IMR-90 (cell line): Measurements from ENCODE around the gene HPCAL4. TPM values are rescaled to one million over a fixed set of nuclear protein-coding genes. Genes with fewer than 3 reads are reported as not detected.

Source experiments
- ATAC-seq: fragments of 200-7000 bp; cut with Tn5 transposase; 2 replicates; pipeline ENCODE4 v1.9.1; 2020; ENCODE audit warnings: low read depth, mild to moderate bottlenecking, moderate library complexity
- BruUV-seq: library from RNA; stranded (reverse); fragments of 400-500 nt; replicated peaks from 2 replicates; lab custom pipeline; 2021; lab: Mats Ljungman, UMichigan
- CTCF ChIA-PET: fragments of 300-600 bp; formaldehyde crosslinking; extraction: SDS; loops from one replicate; lab custom pipeline; 2021; ENCODE audit warnings: antibody characterized with exemption; lab: Yijun Ruan, JAX
- POLR2A ChIA-PET: fragments of 300-600 bp; sonication (Branson Sonifier 250); formaldehyde crosslinking; loops from one replicate; lab custom pipeline; 2022; ENCODE audit warnings: antibody characterized with exemption; ENCODE audit not compliant: unreplicated experiment; lab: Charles Lee
- DNase-seq: peaks from one replicate; pipeline ENCODE4 v3.0.0; 2013
- H2AFZ ChIP-seq: replicated peaks from 2 replicates; pipeline ENCODE3; 2013; ENCODE audit warnings: low read length, mild to moderate bottlenecking; ENCODE audit not compliant: poor library complexity
- H2AK5ac ChIP-seq: 2 replicates; pipeline ENCODE4 v1.6.1; 2013; ENCODE audit warnings: low read depth, low read length, inconsistent platforms
- H2AK9ac ChIP-seq: replicated peaks from 2 replicates; pipeline ENCODE3; 2013; ENCODE audit warnings: mild to moderate bottlenecking, low read depth, low read length, moderate library complexity; ENCODE audit not compliant: poor library complexity
- H2BK120ac ChIP-seq: 2 replicates; pipeline ENCODE4 v1.6.1; 2013; ENCODE audit warnings: low read depth, low read length, inconsistent platforms
- H2BK15ac ChIP-seq: 3 replicates; pipeline ENCODE4 v1.6.1; 2013; ENCODE audit warnings: low read depth, low read length, inconsistent platforms
- H2BK20ac ChIP-seq: 2 replicates; pipeline ENCODE4 v1.6.1; 2013; ENCODE audit warnings: low read depth, mild to moderate bottlenecking, inconsistent platforms, low read length, moderate library complexity
- H2BK5ac ChIP-seq: 2 replicates; pipeline ENCODE4 v1.6.1; 2013; ENCODE audit warnings: mild to moderate bottlenecking, low read depth, low read length, inconsistent platforms; ENCODE audit not compliant: poor library complexity, severe bottlenecking
- H3K14ac ChIP-seq: replicated peaks from 2 replicates; pipeline ENCODE4 v1.6.1; 2013; ENCODE audit warnings: low read depth, low read length, inconsistent platforms
- H3K18ac ChIP-seq: 2 replicates; pipeline ENCODE4 v1.6.1; 2013; ENCODE audit warnings: low read depth, low read length, control low read depth
- H3K23ac ChIP-seq: 2 replicates; pipeline ENCODE4 v1.6.1; 2013; ENCODE audit warnings: low read depth, low read length, inconsistent platforms
- H3K27ac ChIP-seq: 2 replicates; pipeline ENCODE4 v1.5.1; 2013; ENCODE audit warnings: mild to moderate bottlenecking, control low read depth, low read length; ENCODE audit not compliant: insufficient read depth
- H3K27me3 ChIP-seq: 2 replicates; pipeline ENCODE4 v1.6.1; 2013; ENCODE audit warnings: low read length; ENCODE audit not compliant: control insufficient read depth, insufficient read depth
- H3K36me3 ChIP-seq: 2 replicates; pipeline ENCODE4 v1.6.1; 2013; ENCODE audit warnings: low read length, mixed read lengths; ENCODE audit not compliant: control insufficient read depth, insufficient read depth
- H3K4ac ChIP-seq: 2 replicates; pipeline ENCODE4 v1.6.1; 2013; ENCODE audit warnings: low read depth, low read length, inconsistent platforms
- H3K4me1 ChIP-seq: 2 replicates; pipeline ENCODE4 v1.6.1; 2013; ENCODE audit warnings: low read length, mixed read lengths; ENCODE audit not compliant: control insufficient read depth, insufficient read depth
- H3K4me2 ChIP-seq: 2 replicates; pipeline ENCODE4 v1.6.1; 2013; ENCODE audit warnings: low read depth, mild to moderate bottlenecking, control low read depth, low read length, moderate library complexity
- H3K4me3 ChIP-seq: 2 replicates; pipeline ENCODE4 v1.5.1; 2013; ENCODE audit warnings: low read depth, mild to moderate bottlenecking, control low read depth, low read length, moderate library complexity; ENCODE audit not compliant: insufficient read depth
- H3K56ac ChIP-seq: 2 replicates; pipeline ENCODE4 v1.6.1; 2013; ENCODE audit warnings: low read length, inconsistent platforms; ENCODE audit not compliant: insufficient read depth; ENCODE audit errors: extremely low read depth
- H3K79me1 ChIP-seq, 2 experiments: 2 replicates each; pipeline ENCODE4 v1.6.1; 2013; ENCODE audit warnings: low read length in 2 of 2, inconsistent platforms in 1 of 2, low read depth in 1 of 2
- H3K9ac ChIP-seq: 2 replicates; pipeline ENCODE4 v1.6.1; 2013; ENCODE audit warnings: low read depth, low read length, control low read depth
- H3K9me1 ChIP-seq: 2 replicates; pipeline ENCODE4 v1.6.1; 2013; ENCODE audit warnings: low read length, inconsistent platforms; ENCODE audit not compliant: insufficient read depth
- H3K9me3 ChIP-seq: 2 replicates; pipeline ENCODE4 v1.6.1; 2013; ENCODE audit warnings: low read length; ENCODE audit not compliant: control insufficient read depth, insufficient read depth
- H4K20me1 ChIP-seq: 2 replicates; pipeline ENCODE4 v1.6.1; 2013; ENCODE audit warnings: low read length, inconsistent platforms; ENCODE audit not compliant: insufficient read depth
- H4K5ac ChIP-seq: 2 replicates; pipeline ENCODE4 v1.6.1; 2013; ENCODE audit warnings: mild to moderate bottlenecking, low read depth, low read length, control low read depth
- H4K8ac ChIP-seq, 2 experiments: 2 replicates each; pipeline ENCODE4 v1.6.1; 2013; ENCODE audit warnings: low read depth in 2 of 2, low read length in 2 of 2, control low read depth in 1 of 2, inconsistent platforms in 1 of 2
- H4K91ac ChIP-seq: 2 replicates; pipeline ENCODE4 v1.6.1; 2013; ENCODE audit warnings: low read depth, low read length, inconsistent platforms; ENCODE audit not compliant: insufficient read depth
- ELK1 ChIP-seq: fragments of 150-350 bp; IDR thresholded peaks from 2 replicates; pipeline ENCODE4 v1.6.1; 2016; ENCODE audit warnings: low read depth, mild to moderate bottlenecking, low read length, moderate library complexity, borderline replicate concordance
- MAFK ChIP-seq: IDR thresholded peaks from 2 replicates; pipeline ENCODE4 v1.6.1; 2012; ENCODE audit warnings: low read depth, low read length, improper control_type of control experiment
- POLR2A ChIP-seq: IDR thresholded peaks from 2 replicates; pipeline ENCODE4 v1.6.1; 2012; ENCODE audit warnings: mild to moderate bottlenecking, low read depth, low read length
- RCOR1 ChIP-seq: IDR thresholded peaks from 2 replicates; pipeline ENCODE4 v1.6.1; 2012; ENCODE audit warnings: mild to moderate bottlenecking, low read length, improper control_type of control experiment; ENCODE audit not compliant: insufficient replicate concordance
- WGBS, 2 experiments: methylation state at CpG; one replicate each; pipeline versions ENCODE4 v1.1.5 to v1.1.7; 2013; ENCODE audit warnings: missing lambda C conversion rate in 2 of 2; ENCODE audit not compliant: insufficient read length in 1 of 2; ENCODE audit errors: extremely low coverage in 2 of 2; 5-methylcytosine and 5-hydroxymethylcytosine counted together
- dilution Hi-C: fragments of 300-500 bp; cut with HindIII; formaldehyde crosslinking; loops from one replicate; pipeline ENCODE4 v1.14.3; 2018; ENCODE audit warnings: low sequenced_read_pairs; ENCODE audit not compliant: unreplicated experiment
- in situ Hi-C: fragments of 300-500 bp; cut with MboI; formaldehyde crosslinking; loops from 3 replicates; pipeline ENCODE4 v1.14.3; 2019; ENCODE audit warnings: low sequenced_read_pairs, inconsistent platforms, mixed read lengths
- intact Hi-C: fragments of 100-400 bp; cut with micrococcal nuclease; formaldehyde crosslinking; loops from 2 replicates; pipeline ENCODE4 v1.10.0; 2022
- polyA plus RNA-seq, 3 experiments: library from polyadenylated mRNA; depleted of rRNA; stranded (reverse); fragments of >200 nt; gene quantifications; 2 replicates each; pipeline ENCODE4 v1.2.3, GENCODE V29; 2012; ENCODE audit warnings: low replicate concordance in 1 of 3
- total RNA-seq: library from RNA; depleted of rRNA; stranded (reverse); fragments of >200 nt; gene quantifications from 2 replicates; pipeline ENCODE4 v1.2.3, GENCODE V29; 2012

HPCAL4 gene
- total and polyA plus RNA-seq, 2 of the 4 experiments (the other 2 are of a cell fraction) = 0.02 TPM; not detected in 1

- no peak for TF ChIP-seq RCOR1
Measured at GRCh38 chr1:39670689-39671088, 20.5 kb downstream of the HPCAL4 start (continued).

- no peak overlapping the region for H3K56ac ChIP-seq
- no peak overlapping the region for H2AK5ac ChIP-seq
- no peak overlapping the region for H2BK15ac ChIP-seq
- POLR2A ChIA-PET = no interaction called here
- no peak overlapping the region for H3K23ac ChIP-seq
- no peak overlapping the region for H3K9ac ChIP-seq
- no peak overlapping the region for H3K4ac ChIP-seq
- H3K4me1 ChIP-seq = no peaks in the 10 kb centered on the region; the same call in 1 of the 2 replicates
- in situ Hi-C loops (no loop called here), intact Hi-C loops (no loop called here), dilution Hi-C loops (no loop called here)
- H4K20me1 ChIP-seq = no peaks in the 10 kb centered on the region
- no peak overlapping the region for H2AK9ac ChIP-seq
- H3K27me3 ChIP-seq = peaks cover 82% of the 10 kb centered on the region
- no peak overlapping the region for H4K8ac ChIP-seq
- H3K18ac ChIP-seq = no peak overlapping the region
- no peaks in the 10 kb centered on the region for H3K79me1 ChIP-seq
- H3K9me1 ChIP-seq = no peaks in the 10 kb centered on the region
- no peak overlapping the region for H3K14ac ChIP-seq
- no peak overlapping the region for H2BK120ac ChIP-seq
- no peaks in the 10 kb centered on the region; the same call in 1 of the 2 replicates for H3K9me3 ChIP-seq
- ATAC-seq (no peak), DNase-seq (no peak)
- no peaks in the 10 kb centered on the region for H3K36me3 ChIP-seq
- H3K4me2 ChIP-seq = no peak overlapping the region
- H3K4me3 ChIP-seq = no peak overlapping the region
- 80% methylated on average over 1 of the region's 3 CpGs; no CpG with 5 or more reads in 1 of the 2 experiments for WGBS, 2 experiments
- no peak overlapping the region for H2BK20ac ChIP-seq
- no peak overlapping the region for H4K91ac ChIP-seq
- H3K27ac ChIP-seq = no peak overlapping the region
- CTCF ChIA-PET = interaction anchor here (1.1 to 1.7 kb wide), 3 partner anchors 9 to 15 kb away, joined by 3 to 5 read pairs (median 3); no protein-coding TSS in a partner anchor
- H2AFZ ChIP-seq = no peak overlapping the region
- H2BK5ac ChIP-seq = no peak overlapping the region
- no peak overlapping the region for H4K5ac ChIP-seq
- no TSS peak for BruUV-seq
- TF ChIP-seq POLR2A = no peak
- TF ChIP-seq ELK1 = no peak
- no peak for TF ChIP-seq MAFK
Measured at GRCh38 chr1:39668894-39669293, 22.3 kb downstream of the HPCAL4 start.
